Nephron progenitor cell (in vitro differentiated cells): ENCODE measurements around the gene DDT.
A peak's percentile ranks its signal among the peaks of the same experiment; 100 is the strongest.
"Not testable (repeated sequence)": the region's sequence is repeated elsewhere in the genome, so short reads cannot be mapped to it uniquely, and the experiment has no call there.

Source experiments
- DNase-seq: peaks from one replicate; pipeline ENCODE4 v3.0.0; 2021
- H3K27ac Mint-ChIP-seq: 2 replicates; pipeline ENCODE4 v1.8.0; 2021; ENCODE audit warnings: mild to moderate bottlenecking, moderate library complexity, mixed read lengths
- H3K27me3 Mint-ChIP-seq: 2 replicates; pipeline ENCODE4 v1.8.0; 2021; ENCODE audit warnings: mild to moderate bottlenecking, low read depth, mixed read lengths; ENCODE audit not compliant: poor library complexity
- H3K36me3 Mint-ChIP-seq: 2 replicates; pipeline ENCODE4 v1.8.0; 2021; ENCODE audit warnings: low read depth, mixed read lengths
- H3K4me1 Mint-ChIP-seq: 2 replicates; pipeline ENCODE4 v1.8.0; 2021; ENCODE audit warnings: mixed read lengths
- H3K4me3 Mint-ChIP-seq: 2 replicates; pipeline ENCODE4 v1.8.0; 2021; ENCODE audit warnings: mild to moderate bottlenecking, moderate library complexity, mixed read lengths
- H3K9me3 Mint-ChIP-seq: 2 replicates; pipeline ENCODE4 v1.8.0; 2021; ENCODE audit warnings: mild to moderate bottlenecking, moderate library complexity, mixed read lengths
- TF ChIP-seq, protein P1 (sequence below): fragments of 200-600 bp; sonication (generic); IDR thresholded peaks from 2 replicates; pipeline ENCODE4 v1.5.0; 2021; ENCODE audit warnings: antibody characterized with exemption

Gene DDT

DNA sequence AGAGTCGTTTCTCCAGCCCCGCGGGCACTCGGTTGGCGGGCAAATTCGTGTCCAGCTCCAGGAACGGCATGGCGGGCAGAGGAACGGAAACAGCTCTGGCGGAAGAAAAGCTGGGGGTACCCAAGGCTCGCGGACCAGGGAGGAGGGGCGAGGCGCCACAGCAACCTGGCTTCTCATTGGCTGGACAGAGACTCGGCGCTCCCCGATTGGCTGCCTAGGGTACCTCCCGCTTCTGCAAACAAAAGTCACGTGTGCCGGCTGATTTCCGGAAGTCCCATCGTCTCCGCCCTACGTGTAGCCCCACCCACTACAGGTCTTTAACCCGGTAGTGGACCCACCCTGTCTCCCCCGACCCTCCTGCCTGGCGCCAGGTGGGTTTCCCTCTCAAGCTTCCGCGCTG is at the start of gene DDT:
Gene DDT, minus strand, starts transcription at position 97 of the 400 bp plus-strand sequence. Its CDS starts 27 bp downstream, at position 70.
- not testable (repeated sequence) for DNase-seq, H3K9me3 Mint-ChIP-seq, H3K4me3 Mint-ChIP-seq, H3K27me3 Mint-ChIP-seq, H3K4me1 Mint-ChIP-seq, H3K27ac Mint-ChIP-seq
- peaks cover 25% of the 10 kb centered on the region for H3K36me3 Mint-ChIP-seq

DNA sequence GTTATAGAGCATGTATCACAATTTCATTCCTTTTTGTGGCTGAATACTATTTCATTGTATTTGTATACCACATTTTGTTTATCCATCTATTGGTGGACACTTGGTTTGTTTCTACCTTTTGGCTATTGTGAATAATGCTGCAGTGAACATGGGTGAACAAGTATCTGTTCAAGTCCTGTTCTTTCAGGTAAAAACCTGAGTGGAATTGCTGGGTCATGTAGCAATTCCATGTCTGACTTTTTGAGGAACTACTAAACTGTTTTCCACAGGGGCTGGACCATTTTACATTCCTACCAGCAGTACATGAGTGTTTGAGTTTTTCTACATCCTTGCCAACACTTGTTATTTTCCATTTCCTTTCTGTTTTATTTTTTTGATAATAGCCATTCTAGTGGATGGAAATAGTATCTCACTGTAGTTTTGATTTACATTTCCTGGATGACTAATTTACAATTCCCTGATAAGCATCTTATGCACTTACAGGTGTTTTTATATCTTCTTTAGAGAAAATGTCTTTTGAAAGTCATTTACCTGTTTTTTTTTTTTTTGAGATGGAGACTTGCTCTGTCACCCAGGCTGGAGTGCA is 49.1 kb upstream of the DDT start:
- no peak for DNase-seq
- H3K27me3 Mint-ChIP-seq = no peaks in the 10 kb centered on the region
- no peak overlapping the region for H3K4me3 Mint-ChIP-seq
- TF ChIP-seq, protein P1, sequence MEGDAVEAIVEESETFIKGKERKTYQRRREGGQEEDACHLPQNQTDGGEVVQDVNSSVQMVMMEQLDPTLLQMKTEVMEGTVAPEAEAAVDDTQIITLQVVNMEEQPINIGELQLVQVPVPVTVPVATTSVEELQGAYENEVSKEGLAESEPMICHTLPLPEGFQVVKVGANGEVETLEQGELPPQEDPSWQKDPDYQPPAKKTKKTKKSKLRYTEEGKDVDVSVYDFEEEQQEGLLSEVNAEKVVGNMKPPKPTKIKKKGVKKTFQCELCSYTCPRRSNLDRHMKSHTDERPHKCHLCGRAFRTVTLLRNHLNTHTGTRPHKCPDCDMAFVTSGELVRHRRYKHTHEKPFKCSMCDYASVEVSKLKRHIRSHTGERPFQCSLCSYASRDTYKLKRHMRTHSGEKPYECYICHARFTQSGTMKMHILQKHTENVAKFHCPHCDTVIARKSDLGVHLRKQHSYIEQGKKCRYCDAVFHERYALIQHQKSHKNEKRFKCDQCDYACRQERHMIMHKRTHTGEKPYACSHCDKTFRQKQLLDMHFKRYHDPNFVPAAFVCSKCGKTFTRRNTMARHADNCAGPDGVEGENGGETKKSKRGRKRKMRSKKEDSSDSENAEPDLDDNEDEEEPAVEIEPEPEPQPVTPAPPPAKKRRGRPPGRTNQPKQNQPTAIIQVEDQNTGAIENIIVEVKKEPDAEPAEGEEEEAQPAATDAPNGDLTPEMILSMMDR = no peak
- H3K4me1 Mint-ChIP-seq = peaks cover 20% of the 10 kb centered on the region
- no peak overlapping the region for H3K27ac Mint-ChIP-seq
- peaks cover 46% of the 10 kb centered on the region for H3K36me3 Mint-ChIP-seq
- H3K9me3 Mint-ChIP-seq = peaks cover 30% of the 10 kb centered on the region

GRCh38 chr22:24021304-24021703 is 47.1 kb upstream of the DDT start:
- no peak overlapping the region for H3K4me3 Mint-ChIP-seq
- peaks cover 56% of the 10 kb centered on the region for H3K36me3 Mint-ChIP-seq
- TF ChIP-seq, protein P1 = no peak
- no peak overlapping the region for H3K27ac Mint-ChIP-seq
- peaks cover 34% of the 10 kb centered on the region for H3K9me3 Mint-ChIP-seq
- no peaks in the 10 kb centered on the region for H3K27me3 Mint-ChIP-seq
- no peak for DNase-seq
- H3K4me1 Mint-ChIP-seq = peaks cover 8% of the 10 kb centered on the region

GRCh38 chr22:24016156-24016555 is 41.9 kb upstream of the DDT start:
- TF ChIP-seq, protein P1 = no peak
- Mint-ChIP-seq H3K27ac (no peak overlapping the region), H3K9me3 (peaks cover 9% of the 10 kb centered on the region), H3K27me3 (no peaks in the 10 kb centered on the region), H3K4me1 (peaks cover 26% of the 10 kb centered on the region), H3K4me3 (no peak overlapping the region), H3K36me3 (peaks cover 35% of the 10 kb centered on the region)
- DNase-seq = no peak

DNA sequence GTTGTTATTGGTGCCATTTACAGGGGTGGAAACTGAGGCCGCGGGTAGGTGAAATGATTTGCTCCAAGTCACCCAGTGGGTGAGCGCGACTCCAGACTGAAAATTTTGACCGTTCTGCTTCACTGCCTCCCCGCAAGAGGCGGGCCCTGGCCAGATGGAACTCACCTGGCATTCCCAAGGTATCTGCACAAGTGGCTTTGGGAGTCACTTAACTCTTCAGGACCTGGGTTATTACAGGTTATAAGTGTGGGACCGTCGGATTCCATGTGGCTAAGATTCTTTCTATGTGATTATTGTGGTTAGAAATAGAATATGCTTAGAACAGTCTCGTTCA is 37.5 kb upstream of the DDT start:
- Mint-ChIP-seq H3K9me3 (peaks cover 9% of the 10 kb centered on the region), H3K4me1 (peaks cover 26% of the 10 kb centered on the region), H3K27ac (peak overlapping the region; percentile 87), H3K4me3 (peak overlapping the region; percentile 93), H3K27me3 (peaks cover 11% of the 10 kb centered on the region), H3K36me3 (peaks cover 21% of the 10 kb centered on the region)
- TF ChIP-seq, protein P1 = no peak
- DNase-seq = no peak

DNA sequence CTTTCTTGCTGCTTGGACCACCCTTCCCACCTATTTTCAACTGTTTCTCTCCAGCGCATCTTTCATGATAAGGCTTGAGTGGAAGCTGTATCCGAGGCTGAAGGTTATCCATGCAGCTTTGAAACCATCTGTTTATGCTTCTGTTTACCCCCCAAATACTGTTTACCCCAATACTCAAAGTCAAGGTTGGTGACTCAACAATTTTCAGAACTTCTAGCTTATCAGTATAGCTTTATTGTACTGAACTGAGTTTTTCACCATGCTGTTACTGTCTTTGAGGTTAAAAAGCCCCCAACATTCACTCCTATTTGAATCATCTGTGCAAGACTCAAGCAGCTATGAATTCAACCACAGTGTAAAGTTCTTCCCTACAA is 35.8 kb upstream of the DDT start:
- TF ChIP-seq, protein P1 = no peak
- peaks cover 26% of the 10 kb centered on the region for H3K4me1 Mint-ChIP-seq
- H3K27me3 Mint-ChIP-seq = peaks cover 11% of the 10 kb centered on the region
- peak overlapping the region; percentile 65 for H3K4me3 Mint-ChIP-seq
- DNase-seq = no peak
- H3K9me3 Mint-ChIP-seq = no peaks in the 10 kb centered on the region
- peak overlapping the region; percentile 60 for H3K27ac Mint-ChIP-seq
- H3K36me3 Mint-ChIP-seq = peaks cover 12% of the 10 kb centered on the region
